ENCODE results near the gene SKA3. TPM values are rescaled to one million over a fixed set of nuclear protein-coding genes. Genes with fewer than 3 reads are reported as not detected.
"Not testable (repeated sequence)": the region's sequence is repeated elsewhere in the genome, so short reads cannot be mapped to it uniquely, and the experiment has no call there.

Gene SKA3
- total RNA-seq, 1 experiment from 2014 or later: 31.8 TPM

- not testable (repeated sequence) for H3K27me3 ChIP-seq (ENCODE audit: control insufficient read depth, insufficient read depth, low read length); H3K36me3 ChIP-seq (replicated peaks; ENCODE audit: control insufficient read depth, insufficient read depth, low read length); DNase-seq; H3K4me3 ChIP-seq (ENCODE audit: insufficient read depth, low read depth, low read length)
Observed at GRCh38 chr13:21197606-21198225, 21.4 kb upstream of the SKA3 start.

- not testable (repeated sequence) for H3K27me3 ChIP-seq (ENCODE audit: control insufficient read depth, insufficient read depth, low read length); DNase-seq; H3K4me3 ChIP-seq (ENCODE audit: insufficient read depth, low read depth, low read length); H3K36me3 ChIP-seq (replicated peaks; ENCODE audit: control insufficient read depth, insufficient read depth, low read length)
Observed at GRCh38 chr13:21194756-21195155, 18.4 kb upstream of the SKA3 start.

GRCh38 chr13:21186410-21186809 lies 10.1 kb upstream of the SKA3 start:
- DNase-seq; H3K27me3 ChIP-seq (ENCODE audit: control insufficient read depth, insufficient read depth, low read length); H3K36me3 ChIP-seq (replicated peaks; ENCODE audit: control insufficient read depth, insufficient read depth, low read length); H3K4me3 ChIP-seq (ENCODE audit: insufficient read depth, low read depth, low read length): not testable (repeated sequence)

- H3K27me3 ChIP-seq (ENCODE audit: control insufficient read depth, insufficient read depth, low read length): no peaks in the 10 kb centered on the region
- no peak for DNase-seq
- H3K36me3 ChIP-seq (replicated peaks; ENCODE audit: control insufficient read depth, insufficient read depth, low read length): no peaks in the 10 kb centered on the region
- H3K4me3 ChIP-seq (ENCODE audit: insufficient read depth, low read depth, low read length): no peak overlapping the region
Observed at GRCh38 chr13:21181671-21182070, 5.3 kb upstream of the SKA3 start.

GRCh38 chr13:21176982-21177284 lies 581 bp upstream of the SKA3 start:
- Histone ChIP-seq H3K4me3 (ENCODE audit: insufficient read depth, low read depth, low read length) (peak overlapping the region; percentile 88), H3K27me3 (ENCODE audit: control insufficient read depth, insufficient read depth, low read length) (no peaks in the 10 kb centered on the region), H3K36me3 (replicated peaks; ENCODE audit: control insufficient read depth, insufficient read depth, low read length) (peaks cover 1% of the 10 kb centered on the region)
- DNase-seq: no peak

GRCh38 chr13:21175656-21176214 lies 617 bp downstream of the SKA3 start:
- DNase-seq: no peak
- H3K27me3 ChIP-seq (ENCODE audit: control insufficient read depth, insufficient read depth, low read length): no peaks in the 10 kb centered on the region

GRCh38 chr13:21173767-21174166 lies 2.6 kb downstream of the SKA3 start:
- H3K36me3 ChIP-seq (replicated peaks; ENCODE audit: control insufficient read depth, insufficient read depth, low read length); H3K4me3 ChIP-seq (ENCODE audit: insufficient read depth, low read depth, low read length); DNase-seq; H3K27me3 ChIP-seq (ENCODE audit: control insufficient read depth, insufficient read depth, low read length): not testable (repeated sequence)

More at GRCh38 chr13:21175656-21176214, 617 bp downstream of the SKA3 start:
- Histone ChIP-seq H3K4me3 (ENCODE audit: insufficient read depth, low read depth, low read length) (peak overlapping the region; percentile 88), H3K36me3 (replicated peaks; ENCODE audit: control insufficient read depth, insufficient read depth, low read length) (peaks cover 6% of the 10 kb centered on the region)

GRCh38 chr13:21171420-21171819 lies 4.9 kb downstream of the SKA3 start:
- no peak overlapping the region for H3K4me3 ChIP-seq (ENCODE audit: insufficient read depth, low read depth, low read length)
- peaks cover 13% of the 10 kb centered on the region for H3K36me3 ChIP-seq (replicated peaks; ENCODE audit: control insufficient read depth, insufficient read depth, low read length)
- H3K27me3 ChIP-seq (ENCODE audit: control insufficient read depth, insufficient read depth, low read length): no peaks in the 10 kb centered on the region
- no peak for DNase-seq

GRCh38 chr13:21165606-21166005 lies 10.7 kb downstream of the SKA3 start:
- not testable (repeated sequence) for H3K27me3 ChIP-seq (ENCODE audit: control insufficient read depth, insufficient read depth, low read length); H3K36me3 ChIP-seq (replicated peaks; ENCODE audit: control insufficient read depth, insufficient read depth, low read length); DNase-seq; H3K4me3 ChIP-seq (ENCODE audit: insufficient read depth, low read depth, low read length)

- Histone ChIP-seq H3K4me3 (ENCODE audit: insufficient read depth, low read depth, low read length) (no peak overlapping the region), H3K27me3 (ENCODE audit: control insufficient read depth, insufficient read depth, low read length) (no peaks in the 10 kb centered on the region), H3K36me3 (replicated peaks; ENCODE audit: control insufficient read depth, insufficient read depth, low read length) (peaks cover 8% of the 10 kb centered on the region)
- no peak for DNase-seq
Observed at GRCh38 chr13:21164631-21165030, 11.7 kb downstream of the SKA3 start.

- Histone ChIP-seq H3K4me3 (ENCODE audit: insufficient read depth, low read depth, low read length) (no peak overlapping the region), H3K27me3 (ENCODE audit: control insufficient read depth, insufficient read depth, low read length) (no peaks in the 10 kb centered on the region), H3K36me3 (replicated peaks; ENCODE audit: control insufficient read depth, insufficient read depth, low read length) (peaks cover 8% of the 10 kb centered on the region)
- DNase-seq: peak; percentile 37
Observed at GRCh38 chr13:21152251-21152899, 24.0 kb downstream of the SKA3 start.

GRCh38 chr13:21150013-21150412 lies 26.3 kb downstream of the SKA3 start:
- Histone ChIP-seq H3K27me3 (ENCODE audit: control insufficient read depth, insufficient read depth, low read length) (no peaks in the 10 kb centered on the region), H3K36me3 (replicated peaks; ENCODE audit: control insufficient read depth, insufficient read depth, low read length) (peaks cover 5% of the 10 kb centered on the region), H3K4me3 (ENCODE audit: insufficient read depth, low read depth, low read length) (no peak overlapping the region)
- no peak for DNase-seq

GRCh38 chr13:21149568-21149967 lies 26.8 kb downstream of the SKA3 start:
- no peak for DNase-seq
- no peak overlapping the region for H3K4me3 ChIP-seq (ENCODE audit: insufficient read depth, low read depth, low read length)
- H3K27me3 ChIP-seq (ENCODE audit: control insufficient read depth, insufficient read depth, low read length): no peaks in the 10 kb centered on the region
- H3K36me3 ChIP-seq (replicated peaks; ENCODE audit: control insufficient read depth, insufficient read depth, low read length): peaks cover 5% of the 10 kb centered on the region

- peaks cover 7% of the 10 kb centered on the region for H3K36me3 ChIP-seq (replicated peaks; ENCODE audit: control insufficient read depth, insufficient read depth, low read length)
- H3K27me3 ChIP-seq (ENCODE audit: control insufficient read depth, insufficient read depth, low read length): no peaks in the 10 kb centered on the region
- H3K4me3 ChIP-seq (ENCODE audit: insufficient read depth, low read depth, low read length): no peak overlapping the region
- DNase-seq: peak; percentile 15
Observed at GRCh38 chr13:21148557-21149258, 27.6 kb downstream of the SKA3 start.

- H3K27me3 ChIP-seq (ENCODE audit: control insufficient read depth, insufficient read depth, low read length): no peaks in the 10 kb centered on the region
- DNase-seq: peak; percentile 33
- H3K4me3 ChIP-seq (ENCODE audit: insufficient read depth, low read depth, low read length): no peak overlapping the region
- peaks cover 7% of the 10 kb centered on the region for H3K36me3 ChIP-seq (replicated peaks; ENCODE audit: control insufficient read depth, insufficient read depth, low read length)
Observed at GRCh38 chr13:21147827-21148226, 28.5 kb downstream of the SKA3 start.
